Panc1 (cell line): Measurements from ENCODE around the gene TSSC4. TPM values are rescaled to one million over a fixed set of nuclear protein-coding genes. Genes with fewer than 3 reads are reported as not detected.

Experiments
- ATAC-seq: fragments of 200-7000 bp; cut with Tn5 transposase; 2 replicates; pipeline ENCODE4 v1.9.1; 2020; ENCODE audit warnings: mild to moderate bottlenecking, moderate library complexity
- BruUV-seq: library from RNA; stranded (reverse); fragments of 400-500 nt; replicated peaks from 2 replicates; lab custom pipeline; 2021; lab: Mats Ljungman, UMichigan
- CTCF ChIA-PET: fragments of 300-600 bp; sonication (Branson Sonifier 250); formaldehyde crosslinking; loops from one replicate; lab custom pipeline; 2022; ENCODE audit warnings: antibody characterized with exemption; lab: Charles Lee
- POLR2A ChIA-PET: fragments of 300-600 bp; sonication (Branson Sonifier 250); formaldehyde crosslinking; loops from one replicate; lab custom pipeline; 2022; ENCODE audit warnings: antibody characterized with exemption; lab: Charles Lee
- DNase-seq: peaks from one replicate; pipeline ENCODE4 v3.0.0-alpha.2; 2010; ENCODE audit warnings: low read depth, low spot score
- H3K27ac ChIP-seq: 2 replicates; pipeline ENCODE4 v1.5.1; 2011; ENCODE audit warnings: mild to moderate bottlenecking, low read length, inconsistent platforms
- H3K27me3 ChIP-seq: fragments of 200-500 bp; sonication (Bioruptor generic); 2 replicates; pipeline ENCODE4 v1.6.0; 2014; ENCODE audit warnings: low read length, inconsistent platforms; ENCODE audit not compliant: control insufficient read depth, insufficient read depth
- H3K36me3 ChIP-seq: fragments of 200-500 bp; sonication (Bioruptor generic); 2 replicates; pipeline ENCODE4 v1.5.1; 2014; ENCODE audit warnings: inconsistent platforms, mild to moderate bottlenecking, low read length, moderate library complexity; ENCODE audit not compliant: control insufficient read depth, insufficient read depth
- H3K4me1 ChIP-seq: 2 replicates; pipeline ENCODE4 v1.5.1; 2011; ENCODE audit warnings: inconsistent platforms, mild to moderate bottlenecking, low read length, moderate library complexity; ENCODE audit not compliant: control insufficient read depth, insufficient read depth
- H3K4me3 ChIP-seq, 2 experiments: 2 replicates each; pipeline ENCODE4 v1.5.1; 2011 to 2012; ENCODE audit warnings: low read depth in 2 of 2, low read length in 2 of 2, mild to moderate bottlenecking in 2 of 2, inconsistent platforms in 1 of 2, moderate library complexity in 1 of 2
- H3K9me3 ChIP-seq: fragments of 200-500 bp; sonication (Bioruptor generic); 2 replicates; pipeline ENCODE4 v1.5.1; 2014; ENCODE audit warnings: low read depth, mild to moderate bottlenecking, inconsistent platforms, low read length, moderate library complexity; ENCODE audit not compliant: control insufficient read depth, insufficient read depth
- CTCF ChIP-seq: fragments of 450-650 bp; IDR thresholded peaks from 2 replicates; pipeline ENCODE4 v1.5.1; 2017; ENCODE audit warnings: mild to moderate bottlenecking
- POLR2AphosphoS5 ChIP-seq: IDR thresholded peaks from 2 replicates; pipeline ENCODE4 v1.6.1; 2012; ENCODE audit warnings: mild to moderate bottlenecking, low read depth, low read length, moderate library complexity
- REST ChIP-seq, 2 experiments: IDR thresholded peaks; 2 replicates each; pipeline ENCODE4 v1.6.1; 2011 to 2012; ENCODE audit warnings: low read depth in 2 of 2, control low read depth in 1 of 2, low read length in 1 of 2, mild to moderate bottlenecking in 1 of 2, moderate library complexity in 1 of 2; ENCODE audit not compliant: insufficient read depth in 1 of 2
- SIN3A ChIP-seq: IDR thresholded peaks from 2 replicates; pipeline ENCODE4 v1.6.1; 2012; ENCODE audit warnings: low read depth, mild to moderate bottlenecking, low read length, moderate library complexity, borderline replicate concordance; ENCODE audit not compliant: insufficient read depth
- in situ Hi-C: cut with HindIII; loops from 2 replicates; pipeline ENCODE4 v1.10.0; 2016; ENCODE audit warnings: low sequenced_read_pairs, low pct_unique_long_range_greater_than_20kb
- intact Hi-C: fragments of 100-400 bp; cut with micrococcal nuclease; formaldehyde crosslinking; loops from one replicate; pipeline ENCODE4 v1.10.0; 2022; ENCODE audit not compliant: unreplicated experiment
- total RNA-seq: library from RNA; stranded (reverse); gene quantifications from one replicate; pipeline ENCODE4 v1.2.1, GENCODE V29; 2021; ENCODE audit not compliant: unreplicated experiment

Gene TSSC4
- total RNA-seq, 1 experiment from 2014 or later: 132 TPM

DNA sequence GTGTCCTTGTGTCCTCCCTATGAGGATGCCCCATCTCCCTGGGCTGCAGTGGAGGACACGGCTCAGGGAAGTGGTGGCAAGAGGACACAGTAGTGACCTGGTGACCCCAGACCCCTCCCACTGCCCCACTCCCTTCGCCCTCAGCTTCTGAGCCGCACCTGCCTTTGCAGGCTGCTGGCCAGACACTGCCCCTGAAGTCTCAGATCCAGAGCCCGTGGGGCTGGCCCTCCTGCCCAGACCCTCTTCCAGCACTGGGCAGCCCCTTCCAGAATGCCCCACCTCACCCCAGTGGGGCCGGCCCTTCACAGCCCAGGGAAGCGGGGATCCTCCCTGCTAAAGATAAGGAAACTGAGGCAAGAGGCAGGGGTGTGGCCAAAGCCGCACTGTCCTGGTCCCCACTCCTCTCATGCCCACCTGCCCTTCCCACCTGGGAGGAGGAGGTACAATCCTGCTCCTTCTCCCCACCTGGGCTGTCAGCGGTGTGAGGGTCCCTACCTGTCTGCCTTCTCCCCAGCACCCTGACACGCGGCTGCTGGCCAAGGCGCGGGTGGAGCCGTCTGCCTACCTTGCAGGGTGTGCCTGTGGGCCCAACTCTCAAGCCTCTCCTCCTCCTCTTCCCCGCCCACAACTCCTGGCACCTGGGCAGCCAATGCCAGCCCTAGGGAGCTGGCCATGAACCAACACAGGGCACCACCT, 26.4 kb downstream of the TSSC4 start:
- ATAC-seq (no peak), DNase-seq (no peak)
- no peak overlapping the region for H3K27ac ChIP-seq
- no peaks in the 10 kb centered on the region for H3K27me3 ChIP-seq
- no peaks in the 10 kb centered on the region for H3K36me3 ChIP-seq
- no peak overlapping the region for H3K4me3 ChIP-seq
- CTCF ChIA-PET: interaction anchor here (0.9 to 1.4 kb wide), 4 partner anchors 10 to 105 kb away, joined by 3 to 15 read pairs (median 6); no protein-coding TSS in a partner anchor
- TF ChIP-seq POLR2AphosphoS5 (no peak), CTCF (no peak), REST (IDR thresholded peaks at IDR 0.05; ENCODE audit: insufficient read depth in 1 of 2, low read depth in 2 of 2, low read length in 1 of 2) (no peak)
- no peaks in the 10 kb centered on the region for H3K9me3 ChIP-seq
- POLR2A ChIA-PET: no interaction called here
- intact Hi-C loops (loop anchor here (5.0 kb wide), 1 partner anchor 460 kb away; the partner anchor contains the start of gene CDKN1C), in situ Hi-C loops (no loop called here)
- no TSS peak for BruUV-seq
- no peaks in the 10 kb centered on the region for H3K4me1 ChIP-seq

DNA sequence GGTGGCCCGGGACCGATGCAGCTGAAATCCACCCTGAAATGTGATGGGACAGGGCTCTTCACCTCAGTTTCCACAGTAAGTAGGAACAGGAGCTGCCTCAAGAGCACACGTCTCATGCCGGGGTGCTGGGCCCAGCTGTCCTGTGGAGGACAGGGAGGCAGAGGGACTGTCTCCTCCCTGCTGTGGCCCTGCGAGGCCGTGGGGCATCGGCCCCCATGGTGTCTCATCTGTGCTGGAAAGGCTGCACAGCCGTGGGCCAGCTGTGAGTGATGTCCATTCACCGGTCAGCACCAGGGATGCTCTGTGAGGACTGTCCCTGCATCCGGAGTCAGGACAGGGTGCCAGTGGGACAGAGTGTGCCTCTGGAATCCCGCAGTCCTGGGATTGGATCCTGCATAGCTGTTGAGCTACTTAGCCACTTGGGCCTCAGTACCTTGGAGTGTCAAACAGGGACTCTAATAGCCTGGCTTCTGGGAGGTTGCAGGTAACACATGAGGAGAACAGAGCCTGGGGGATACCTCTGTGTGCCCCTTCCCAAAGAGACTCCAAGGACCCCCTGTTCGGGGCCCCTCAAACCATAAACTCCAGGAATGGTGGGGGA, 27.3 kb downstream of the TSSC4 start:
- POLR2A ChIA-PET: no interaction called here

More for the DNA sequence above, 27.3 kb downstream of the TSSC4 start:
- DNase-seq (no peak), ATAC-seq (peak; percentile 54)
- TF ChIP-seq SIN3A (no peak), CTCF (0 out of 2 replicates have a peak, but pooled peaks have one; percentile 72)
- H3K9me3 ChIP-seq: no peaks in the 10 kb centered on the region
- intact Hi-C loops (loop anchor here (1.0 to 5.0 kb wide), 2 partner anchors 103 to 459 kb away; partner anchors contain the start of gene CDKN1C), in situ Hi-C loops (no loop called here)
- no peak overlapping the region for H3K4me3 ChIP-seq
- CTCF ChIA-PET: interaction anchor here (0.6 to 1.4 kb wide), 4 partner anchors 11 to 122 kb away, joined by 3 to 15 read pairs (median 6); no protein-coding TSS in a partner anchor
- no TSS peak for BruUV-seq
- H3K4me1 ChIP-seq: no peaks in the 10 kb centered on the region
- no peaks in the 10 kb centered on the region for H3K36me3 ChIP-seq
- no peak overlapping the region for H3K27ac ChIP-seq
- no peaks in the 10 kb centered on the region for H3K27me3 ChIP-seq
